Measurements from ENCODE around the gene PPIC. TPM values are rescaled to one million over a fixed set of nuclear protein-coding genes. Genes with fewer than 3 reads are reported as not detected.
A peak's percentile ranks its signal among the peaks of the same experiment; 100 is the strongest.

PPIC gene
- total RNA-seq, 1 experiment from 2014 or later = 10.8 TPM

DNA sequence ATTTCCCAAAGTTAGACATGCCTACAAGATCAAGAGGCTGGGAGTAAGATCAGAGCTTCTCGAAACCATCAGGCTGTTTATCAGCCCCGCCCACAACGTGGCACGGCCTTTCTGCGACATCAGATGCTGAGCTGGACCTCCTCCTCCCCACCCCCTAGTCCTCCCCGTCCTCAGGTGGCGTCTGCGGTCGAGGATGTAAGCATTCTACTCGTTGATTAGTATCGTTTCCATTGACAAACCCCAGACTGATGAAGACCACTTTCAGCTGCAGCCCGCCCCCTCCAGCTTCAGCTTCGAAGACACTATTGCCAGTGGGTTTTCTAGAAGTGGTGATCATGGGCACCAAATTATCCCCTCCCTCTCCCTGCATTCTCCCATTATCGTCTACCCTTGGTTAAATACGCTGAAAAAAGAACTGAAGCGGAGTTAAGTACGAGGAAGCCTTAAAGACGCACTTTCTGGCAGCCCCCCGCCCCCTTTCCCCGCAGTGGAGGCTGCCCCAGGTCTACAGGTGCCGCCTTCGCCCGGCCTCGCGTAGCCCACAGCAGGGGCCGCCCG, 1.1 kb downstream of the PPIC start:
- no peaks in the 10 kb centered on the region for H3K36me3 Mint-ChIP-seq (ENCODE audit: insufficient read depth in 1 of 3, low read depth in 3 of 3)
- peaks cover 51% of the 10 kb centered on the region for H3K27me3 Mint-ChIP-seq (ENCODE audit: low read depth)
- H3K18ac ChIP-seq (ENCODE audit: insufficient read length, low read depth, low read length) = no peak overlapping the region
- H3T11ph ChIP-seq (ENCODE audit: low read length) = no peak overlapping the region
- no peak overlapping the region for H2BK20ac ChIP-seq (ENCODE audit: low read depth, low read length, poor library complexity, severe bottlenecking)
- no peak overlapping the region for H3K27ac ChIP-seq (ENCODE audit: insufficient read length, low read depth, low read length)
- no peak overlapping the region for H2BK15ac ChIP-seq (ENCODE audit: low read depth, low read length)
- no peak overlapping the region for H3K4ac ChIP-seq (ENCODE audit: low read depth, low read length)
- H3K9ac ChIP-seq (ENCODE audit: extremely low read depth, insufficient read length, low read length) = no peak overlapping the region
- H4K91ac ChIP-seq (ENCODE audit: insufficient read length, low read depth, low read length) = no peak overlapping the region
- peaks cover 21 to 30% of the 10 kb centered on the region in 2 experiments for H3K4me1 Mint-ChIP-seq
- no CpG with 5 or more reads among the region's 27 CpGs for WGBS (ENCODE audit: extremely low coverage, insufficient read length, low lambda C conversion rate)
- H3K4me2 ChIP-seq (ENCODE audit: insufficient read depth, insufficient read length, low read length) = peak overlapping the region; percentile 74
- peaks cover 14% of the 10 kb centered on the region for H3K23me2 ChIP-seq (ENCODE audit: insufficient read length, low read depth, low read length, poor library complexity, severe bottlenecking)
- no peak overlapping the region for H4K8ac ChIP-seq (replicated peaks; ENCODE audit: insufficient read length, low read depth, low read length)
- TF ChIP-seq, protein P1, sequence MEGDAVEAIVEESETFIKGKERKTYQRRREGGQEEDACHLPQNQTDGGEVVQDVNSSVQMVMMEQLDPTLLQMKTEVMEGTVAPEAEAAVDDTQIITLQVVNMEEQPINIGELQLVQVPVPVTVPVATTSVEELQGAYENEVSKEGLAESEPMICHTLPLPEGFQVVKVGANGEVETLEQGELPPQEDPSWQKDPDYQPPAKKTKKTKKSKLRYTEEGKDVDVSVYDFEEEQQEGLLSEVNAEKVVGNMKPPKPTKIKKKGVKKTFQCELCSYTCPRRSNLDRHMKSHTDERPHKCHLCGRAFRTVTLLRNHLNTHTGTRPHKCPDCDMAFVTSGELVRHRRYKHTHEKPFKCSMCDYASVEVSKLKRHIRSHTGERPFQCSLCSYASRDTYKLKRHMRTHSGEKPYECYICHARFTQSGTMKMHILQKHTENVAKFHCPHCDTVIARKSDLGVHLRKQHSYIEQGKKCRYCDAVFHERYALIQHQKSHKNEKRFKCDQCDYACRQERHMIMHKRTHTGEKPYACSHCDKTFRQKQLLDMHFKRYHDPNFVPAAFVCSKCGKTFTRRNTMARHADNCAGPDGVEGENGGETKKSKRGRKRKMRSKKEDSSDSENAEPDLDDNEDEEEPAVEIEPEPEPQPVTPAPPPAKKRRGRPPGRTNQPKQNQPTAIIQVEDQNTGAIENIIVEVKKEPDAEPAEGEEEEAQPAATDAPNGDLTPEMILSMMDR (conservative IDR thresholded peaks at IDR 0.05) = no peak
- no peak overlapping the region for H2BK120ac ChIP-seq (ENCODE audit: low read depth, low read length, poor library complexity, severe bottlenecking)
- no peaks in the 10 kb centered on the region; the same call in 1 of the 2 replicates for H3K27me3 ChIP-seq (ENCODE audit: insufficient read depth, low read length)
- H2BK5ac ChIP-seq (ENCODE audit: insufficient read length, low read length) = no peak overlapping the region
- DNase-seq = peak; percentile 83
- H2BK12ac ChIP-seq (ENCODE audit: insufficient read length, low read depth, low read length) = no peak overlapping the region
- H3K79me1 ChIP-seq (ENCODE audit: insufficient read depth, low read depth, low read length, poor library complexity, severe bottlenecking) = no peaks in the 10 kb centered on the region
- H3K79me2 ChIP-seq (ENCODE audit: insufficient read depth, low read length) = no peaks in the 10 kb centered on the region
- no peak overlapping the region for H3K56ac ChIP-seq (ENCODE audit: insufficient read length, low read depth, low read length)
- H3K4me3 Mint-ChIP-seq = peak overlapping the region; percentile 82 to 90
- no peak overlapping the region for H2AK5ac ChIP-seq (ENCODE audit: insufficient read length, low read length)
- H4K20me1 ChIP-seq (ENCODE audit: control insufficient read depth, insufficient read depth, insufficient read length) = no peaks in the 10 kb centered on the region
- H3K9me3 Mint-ChIP-seq = no peaks in the 10 kb centered on the region
- H3K27ac Mint-ChIP-seq = no peak overlapping the region
- H3K4me1 ChIP-seq (ENCODE audit: insufficient read depth, low read length) = no peaks in the 10 kb centered on the region
- peak overlapping the region; percentile 32 for H2AFZ ChIP-seq (ENCODE audit: low read length)
- no peak overlapping the region for H3K23ac ChIP-seq (ENCODE audit: insufficient read length, low read depth, low read length)
- H3K9me3 ChIP-seq (ENCODE audit: control insufficient read depth, low read depth, low read length) = no peaks in the 10 kb centered on the region
- H4K5ac ChIP-seq (ENCODE audit: insufficient read length, low read depth, low read length) = no peak overlapping the region
- H3K14ac ChIP-seq (ENCODE audit: insufficient read depth, low read length) = no peak overlapping the region
